PC-9 (cell line): ENCODE measurements around the gene PLIN4. TPM values are rescaled to one million over a fixed set of nuclear protein-coding genes. Genes with fewer than 3 reads are reported as not detected.

Experiments used
- BruUV-seq: library from RNA; stranded (reverse); fragments of 400-500 nt; replicated peaks from 2 replicates; lab custom pipeline; 2021; lab: Mats Ljungman, UMichigan
- CTCF ChIA-PET: fragments of 300-600 bp; sonication (Branson Sonifier 250); formaldehyde crosslinking; loops from one replicate; lab custom pipeline; 2022; ENCODE audit warnings: antibody characterized with exemption; lab: Charles Lee
- POLR2A ChIA-PET: fragments of 300-600 bp; sonication (Branson Sonifier 250); formaldehyde crosslinking; loops from one replicate; lab custom pipeline; 2022; ENCODE audit warnings: antibody characterized with exemption; ENCODE audit not compliant: unreplicated experiment; lab: Charles Lee
- DNase-seq, 2 experiments: peaks; one replicate each; pipeline versions ENCODE4 v3.0.0 to v3.0.0-alpha.2; 2015 to 2022; ENCODE audit warnings: mixed read lengths in 1 of 2
- H2AFZ ChIP-seq: fragments of 200-600 bp; sonication (generic); 2 replicates; pipeline ENCODE4 v1.8.1; 2017; ENCODE audit warnings: antibody characterized with exemption
- H3F3A ChIP-seq: fragments of 200-600 bp; sonication (generic); 2 replicates; pipeline ENCODE4 v1.8.1; 2017; ENCODE audit warnings: antibody characterized with exemption, mild to moderate bottlenecking, low read depth; ENCODE audit not compliant: insufficient read depth
- H3K27ac ChIP-seq: fragments of 200-600 bp; sonication (generic); 2 replicates; pipeline ENCODE4 v1.6.1; 2016; ENCODE audit warnings: mixed run types
- H3K27me3 ChIP-seq: fragments of 200-600 bp; sonication (generic); 2 replicates; pipeline ENCODE4 v1.6.1; 2016; ENCODE audit warnings: low read depth, mixed run types; ENCODE audit not compliant: insufficient read depth
- H3K36me3 ChIP-seq: fragments of 200-600 bp; sonication (generic); 2 replicates; pipeline ENCODE4 v1.6.1; 2016; ENCODE audit warnings: low read depth, mixed run types
- H3K4me1 ChIP-seq: fragments of 200-600 bp; sonication (generic); replicated peaks from 2 replicates; pipeline ENCODE4 v1.6.1; 2016; ENCODE audit warnings: mixed run types; ENCODE audit not compliant: insufficient read depth
- H3K4me2 ChIP-seq: fragments of 200-600 bp; sonication (generic); 2 replicates; pipeline ENCODE4 v1.6.1; 2017; ENCODE audit warnings: mixed run types
- H3K4me3 ChIP-seq: fragments of 200-600 bp; sonication (generic); 2 replicates; pipeline ENCODE4 v1.6.1; 2016; ENCODE audit warnings: mixed run types
- H3K79me2 ChIP-seq: fragments of 200-600 bp; sonication (generic); 2 replicates; pipeline ENCODE4 v1.6.1; 2017; ENCODE audit warnings: low read depth, mixed run types
- H3K9me2 ChIP-seq: fragments of 200-600 bp; sonication (generic); 2 replicates; pipeline ENCODE4 v1.8.1; 2017; ENCODE audit warnings: mild to moderate bottlenecking; ENCODE audit not compliant: insufficient read depth
- H3K9me3 ChIP-seq: fragments of 200-600 bp; sonication (generic); 2 replicates; pipeline ENCODE4 v1.8.1; 2016; ENCODE audit warnings: low read depth; ENCODE audit not compliant: insufficient read depth
- H4K20me1 ChIP-seq: fragments of 200-600 bp; sonication (generic); 2 replicates; pipeline ENCODE4 v1.8.1; 2017; ENCODE audit not compliant: insufficient read depth
- EZH2 ChIP-seq: fragments of 200-600 bp; sonication (generic); IDR thresholded peaks from 2 replicates; pipeline ENCODE4 v1.8.0; 2017; ENCODE audit warnings: antibody characterized with exemption, low read depth
- intact Hi-C: fragments of 100-400 bp; cut with micrococcal nuclease; formaldehyde crosslinking; loops from one replicate; pipeline ENCODE4 v1.10.0; 2022; ENCODE audit not compliant: unreplicated experiment
- total RNA-seq: library from RNA; stranded (reverse); gene quantifications from 2 replicates; pipeline ENCODE4 v1.2.3, GENCODE V29; 2021
- TF ChIP-seq, protein P1 (sequence below): fragments of 200-600 bp; sonication (generic); conservative IDR thresholded peaks from 2 replicates; pipeline ENCODE4 v1.6.1; 2017; ENCODE audit warnings: mixed run types, antibody characterized with exemption, mild to moderate bottlenecking, moderate library complexity

PLIN4 gene
- total RNA-seq, 1 experiment from 2014 or later, result 1.6 TPM

GRCh38 chr19:4473763-4474513, 44.3 kb downstream of the PLIN4 start:
- Histone ChIP-seq H3K27ac (no peak overlapping the region), H3K79me2 (peaks cover 11% of the 10 kb centered on the region), H3K36me3 (no peaks in the 10 kb centered on the region), H2AFZ (no peak overlapping the region), H3K4me1 (peaks cover 6% of the 10 kb centered on the region; the same call in 1 of the 2 replicates), H3F3A (peaks cover 11% of the 10 kb centered on the region), H3K4me2 (peak overlapping the region; percentile 84; the same call in 1 of the 2 replicates), H3K27me3 (no peaks in the 10 kb centered on the region), H3K9me2 (no peaks in the 10 kb centered on the region), H3K4me3 (no peak overlapping the region), H3K9me3 (no peaks in the 10 kb centered on the region), H4K20me1 (no peaks in the 10 kb centered on the region)
- TF ChIP-seq, protein P1, sequence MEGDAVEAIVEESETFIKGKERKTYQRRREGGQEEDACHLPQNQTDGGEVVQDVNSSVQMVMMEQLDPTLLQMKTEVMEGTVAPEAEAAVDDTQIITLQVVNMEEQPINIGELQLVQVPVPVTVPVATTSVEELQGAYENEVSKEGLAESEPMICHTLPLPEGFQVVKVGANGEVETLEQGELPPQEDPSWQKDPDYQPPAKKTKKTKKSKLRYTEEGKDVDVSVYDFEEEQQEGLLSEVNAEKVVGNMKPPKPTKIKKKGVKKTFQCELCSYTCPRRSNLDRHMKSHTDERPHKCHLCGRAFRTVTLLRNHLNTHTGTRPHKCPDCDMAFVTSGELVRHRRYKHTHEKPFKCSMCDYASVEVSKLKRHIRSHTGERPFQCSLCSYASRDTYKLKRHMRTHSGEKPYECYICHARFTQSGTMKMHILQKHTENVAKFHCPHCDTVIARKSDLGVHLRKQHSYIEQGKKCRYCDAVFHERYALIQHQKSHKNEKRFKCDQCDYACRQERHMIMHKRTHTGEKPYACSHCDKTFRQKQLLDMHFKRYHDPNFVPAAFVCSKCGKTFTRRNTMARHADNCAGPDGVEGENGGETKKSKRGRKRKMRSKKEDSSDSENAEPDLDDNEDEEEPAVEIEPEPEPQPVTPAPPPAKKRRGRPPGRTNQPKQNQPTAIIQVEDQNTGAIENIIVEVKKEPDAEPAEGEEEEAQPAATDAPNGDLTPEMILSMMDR, result no peak
- TF ChIP-seq EZH2, result no peak
- ChIA-PET POLR2A (no interaction called here), CTCF (interaction anchor here (0.6 kb wide), 1 partner anchor 48 kb away, joined by 7 read pairs; no protein-coding TSS in a partner anchor)
- BruUV-seq, result no TSS peak
- intact Hi-C loops, result no loop called here
- no peak for DNase-seq

GRCh38 chr19:4473011-4473762, 45.1 kb downstream of the PLIN4 start:
- peaks cover 6% of the 10 kb centered on the region; the same call in 1 of the 2 replicates for H3K4me1 ChIP-seq
- TF ChIP-seq, protein P1, result no peak
- TF ChIP-seq EZH2, result no peak
- H3K36me3 ChIP-seq, result no peaks in the 10 kb centered on the region
- peaks cover 11% of the 10 kb centered on the region for H3K79me2 ChIP-seq
- peak overlapping the region; percentile 64 for H3K4me3 ChIP-seq
- peaks cover 11% of the 10 kb centered on the region for H3F3A ChIP-seq
- DNase-seq, result no peak
- CTCF ChIA-PET, result interaction anchor here (0.6 kb wide), 1 partner anchor 49 kb away, joined by 7 read pairs; no protein-coding TSS in a partner anchor
- POLR2A ChIA-PET, result interaction anchor here (0.5 kb wide), 1 partner anchor 68 kb away, joined by 3 read pairs; no protein-coding TSS in a partner anchor
- no peaks in the 10 kb centered on the region for H3K9me3 ChIP-seq
- H3K27ac ChIP-seq, result no peak overlapping the region
- H4K20me1 ChIP-seq, result no peaks in the 10 kb centered on the region
- BruUV-seq, result no TSS peak
- H3K4me2 ChIP-seq, result peak overlapping the region; percentile 84
- no peaks in the 10 kb centered on the region for H3K27me3 ChIP-seq
- no peaks in the 10 kb centered on the region for H3K9me2 ChIP-seq
- intact Hi-C loops, result no loop called here
- no peak overlapping the region for H2AFZ ChIP-seq

DNA sequence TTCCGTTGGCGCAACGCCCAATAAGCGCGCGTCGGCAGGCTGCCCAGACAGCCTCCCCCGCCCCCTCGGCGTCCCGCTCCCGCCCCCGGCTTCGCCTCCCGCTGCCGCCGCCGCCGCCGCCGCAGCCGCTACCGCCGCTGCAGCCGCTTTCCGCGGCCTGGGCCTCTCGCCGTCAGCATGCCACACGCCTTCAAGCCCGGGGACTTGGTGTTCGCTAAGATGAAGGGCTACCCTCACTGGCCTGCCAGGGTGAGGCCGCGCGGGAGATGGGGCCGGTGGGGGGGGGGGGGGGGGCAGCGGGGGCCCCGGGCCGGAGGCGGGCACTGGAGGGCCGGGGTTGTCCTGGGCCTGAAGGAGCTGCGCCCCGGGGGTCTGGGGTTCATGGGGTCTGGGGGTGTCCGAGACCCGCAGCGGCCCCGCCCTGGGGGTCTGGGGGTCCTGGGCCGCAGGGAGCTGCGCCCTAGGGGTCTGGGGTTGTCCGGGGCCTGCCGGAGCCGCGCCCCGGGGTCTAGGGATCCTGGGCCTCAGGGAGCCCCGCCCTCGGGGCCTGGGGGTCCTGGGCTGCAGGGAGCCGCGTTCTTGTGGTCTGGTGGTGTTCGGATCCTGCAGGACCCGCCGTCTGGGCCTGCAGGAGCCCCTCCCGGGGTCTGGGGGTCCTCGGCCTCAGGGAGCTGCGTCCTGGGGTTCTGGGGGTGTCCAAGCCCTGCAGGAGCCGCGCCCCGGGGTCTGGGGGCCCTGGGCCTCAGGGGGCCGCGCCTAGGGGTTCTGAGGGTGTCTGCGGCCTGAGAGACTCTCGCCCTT, 45.9 kb downstream of the PLIN4 start, which contains the start of gene HDGFL2:
Gene HDGFL2 (plus strand): TSS at position 124 of the 801 bp plus-strand sequence. CDS start 54 bp downstream, at position 178.
- H2AFZ ChIP-seq, result peak within 1 kb of the TSS; percentile 81
- peak within 1 kb of the TSS; percentile 64 for H3K4me3 ChIP-seq
- H4K20me1 ChIP-seq, result no peaks in the 10 kb centered on the region
- H3K27ac ChIP-seq, result peak within 1 kb of the TSS; percentile 81
- ChIA-PET POLR2A (interaction anchor here (0.5 to 0.7 kb wide), 3 partner anchors 69 to 134 kb away, joined by 3 to 7 read pairs (median 5); no protein-coding TSS in a partner anchor), CTCF (no interaction called here)
- H3K79me2 ChIP-seq, result peaks cover 11% of the 10 kb centered on the region
- H3F3A ChIP-seq, result peaks cover 11% of the 10 kb centered on the region
- H3K27me3 ChIP-seq, result no peaks in the 10 kb centered on the region
- peaks cover 6% of the 10 kb centered on the region; the same call in 1 of the 2 replicates for H3K4me1 ChIP-seq
- H3K36me3 ChIP-seq, result no peaks in the 10 kb centered on the region
- peak within 1 kb of the TSS; percentile 84 for H3K4me2 ChIP-seq
- DNase-seq, result no peak
- no peaks in the 10 kb centered on the region for H3K9me2 ChIP-seq
- H3K9me3 ChIP-seq, result no peaks in the 10 kb centered on the region
- TF ChIP-seq, protein P1, result no peak
- TF ChIP-seq EZH2, result no peak
- intact Hi-C loops, result no loop called here
- no TSS peak for BruUV-seq
